ENCODE measurements around the gene USP25.

- TF ChIP-seq CTCF (IDR thresholded peaks at IDR 0.05) (no peak), ZFX (IDR thresholded peaks at IDR 0.05; ENCODE audit: borderline replicate concordance) (no peak)
Measured at GRCh38 chr21:15795533-15795932, 65.8 kb downstream of the USP25 start.

All from 22Rv1 (cell line).